NCI-H446 treated with DMSO at 0.1 percent for 48 hours (cell line): ENCODE data around the gene GRAP2.
"Not testable (repeated sequence)": the region's sequence is repeated elsewhere in the genome, so short reads cannot be mapped to it uniquely, and the experiment has no call there.

Source experiments
- DNase-seq: peaks from one replicate; lab custom pipeline; 2025; lab: John Stamatoyannopoulos, UW

The GRAP2 gene

GRCh38 chr22:39946126-39946502 is 45.2 kb downstream of the GRAP2 start:
- DNase-seq: no peak

DNA sequence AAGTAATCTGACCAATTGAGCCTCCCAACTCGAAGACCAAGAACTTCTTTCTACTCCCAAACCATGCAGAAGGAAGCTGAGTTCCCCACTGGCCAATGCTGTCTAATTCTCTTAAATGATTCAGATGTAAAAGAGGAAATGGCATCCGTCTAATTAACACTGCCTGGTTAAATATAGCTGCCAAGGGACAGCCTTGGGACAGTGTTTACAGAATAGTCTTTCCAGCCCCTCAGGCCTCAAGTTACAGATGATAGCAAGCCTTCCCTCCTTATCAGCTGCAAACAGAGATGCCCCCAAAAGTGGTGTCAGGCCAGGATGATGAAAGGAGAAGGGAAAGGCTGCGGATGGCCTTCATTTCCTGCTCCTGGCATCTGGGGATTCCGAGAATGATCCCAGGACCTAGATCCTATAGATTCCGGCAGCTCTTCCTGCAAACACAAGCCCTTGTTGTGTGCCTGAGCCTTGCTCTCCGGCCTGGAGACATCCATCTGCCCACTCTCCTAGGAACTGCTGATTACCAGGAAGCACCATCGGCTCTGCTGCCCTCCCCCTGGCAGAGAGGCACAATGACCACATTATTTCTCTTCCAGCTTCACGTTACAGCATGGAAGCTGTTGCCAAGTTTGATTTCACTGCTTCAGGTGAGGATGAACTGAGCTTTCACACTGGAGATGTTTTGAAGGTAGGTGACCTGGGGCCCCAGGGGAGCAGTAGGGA is 45.8 kb downstream of the GRAP2 start:
- no peak for DNase-seq

DNA sequence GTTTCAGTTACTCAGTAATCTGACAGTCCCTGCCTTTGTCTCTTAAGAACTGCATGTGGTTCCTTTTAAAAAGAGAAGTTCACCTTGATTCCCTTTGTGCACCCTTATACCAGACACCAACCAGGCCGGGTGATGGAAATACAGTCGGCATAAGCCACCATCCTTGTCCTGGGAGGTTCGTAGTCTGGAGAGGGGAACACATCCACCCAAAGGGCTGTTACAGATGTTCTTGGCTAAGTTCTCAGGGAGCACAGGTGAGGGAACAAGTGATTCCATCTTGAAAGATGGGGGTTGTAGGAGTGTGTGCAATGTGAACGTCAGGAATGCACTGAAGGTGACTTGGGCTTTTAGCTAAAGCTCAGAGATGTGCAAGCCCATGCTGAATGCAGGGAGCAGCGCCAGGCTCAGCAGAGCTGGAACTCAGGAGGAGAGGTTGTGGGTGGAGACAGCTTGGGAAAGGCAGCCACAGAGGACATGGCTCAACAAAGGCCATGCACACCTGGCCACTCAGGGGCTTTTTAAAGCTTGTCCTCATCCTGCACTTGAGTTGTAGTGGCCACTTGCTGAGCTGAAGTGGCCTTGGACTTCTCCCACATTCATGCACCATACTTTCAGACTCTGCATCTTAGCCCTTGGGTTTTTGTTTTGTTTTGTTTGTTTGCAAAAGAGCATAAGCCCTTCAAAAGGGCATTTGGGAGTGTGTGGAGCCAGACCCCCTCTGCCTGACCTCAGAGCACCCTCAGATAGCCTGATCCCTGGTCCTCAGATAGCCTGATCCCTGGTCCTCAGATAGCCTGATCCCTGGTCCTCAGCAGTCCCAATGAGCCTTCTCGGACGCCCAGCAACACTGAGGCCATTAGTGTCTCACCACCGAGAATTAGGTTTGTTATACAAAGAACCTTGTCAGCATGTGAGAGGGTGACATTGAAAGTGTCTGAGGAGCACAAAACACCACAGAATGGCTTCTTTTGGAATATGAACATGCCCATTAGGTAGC is 46.6 kb downstream of the GRAP2 start:
- no peak for DNase-seq

DNA sequence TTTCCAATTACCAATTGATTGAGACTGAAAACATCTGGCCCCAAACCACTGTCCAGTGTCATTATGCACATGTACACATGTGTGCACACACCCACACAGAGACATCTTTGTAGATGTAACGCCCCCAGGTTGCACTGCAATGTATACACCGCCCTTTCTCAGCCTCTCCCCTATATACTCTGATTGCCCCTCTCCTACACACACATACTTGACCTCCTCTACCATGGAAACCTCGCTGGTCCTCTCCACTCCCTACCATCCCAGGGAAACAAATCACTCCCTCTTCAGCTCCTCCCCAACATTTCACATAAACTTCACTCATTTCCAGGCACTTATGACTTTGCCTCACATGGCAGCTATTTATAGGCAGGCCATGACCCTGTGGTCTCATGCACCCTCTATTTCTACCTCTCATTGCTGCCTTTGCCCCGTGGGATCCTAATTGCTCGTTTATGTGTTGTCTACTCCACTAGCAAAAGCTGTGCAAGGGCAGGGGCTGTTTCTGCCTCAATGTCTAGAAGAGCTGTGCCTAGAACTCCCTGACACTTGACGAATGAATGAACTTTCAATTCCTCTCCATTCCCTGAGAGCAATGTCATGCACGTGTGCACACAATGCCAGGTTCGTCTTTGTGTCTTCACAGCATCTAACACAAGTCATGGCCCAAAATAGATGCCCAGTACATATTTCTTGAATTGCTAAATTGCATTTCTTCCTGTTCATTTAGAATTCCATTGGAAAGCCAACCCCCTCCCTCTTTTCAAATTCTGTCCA is 49.3 kb downstream of the GRAP2 start:
- no peak for DNase-seq

DNA sequence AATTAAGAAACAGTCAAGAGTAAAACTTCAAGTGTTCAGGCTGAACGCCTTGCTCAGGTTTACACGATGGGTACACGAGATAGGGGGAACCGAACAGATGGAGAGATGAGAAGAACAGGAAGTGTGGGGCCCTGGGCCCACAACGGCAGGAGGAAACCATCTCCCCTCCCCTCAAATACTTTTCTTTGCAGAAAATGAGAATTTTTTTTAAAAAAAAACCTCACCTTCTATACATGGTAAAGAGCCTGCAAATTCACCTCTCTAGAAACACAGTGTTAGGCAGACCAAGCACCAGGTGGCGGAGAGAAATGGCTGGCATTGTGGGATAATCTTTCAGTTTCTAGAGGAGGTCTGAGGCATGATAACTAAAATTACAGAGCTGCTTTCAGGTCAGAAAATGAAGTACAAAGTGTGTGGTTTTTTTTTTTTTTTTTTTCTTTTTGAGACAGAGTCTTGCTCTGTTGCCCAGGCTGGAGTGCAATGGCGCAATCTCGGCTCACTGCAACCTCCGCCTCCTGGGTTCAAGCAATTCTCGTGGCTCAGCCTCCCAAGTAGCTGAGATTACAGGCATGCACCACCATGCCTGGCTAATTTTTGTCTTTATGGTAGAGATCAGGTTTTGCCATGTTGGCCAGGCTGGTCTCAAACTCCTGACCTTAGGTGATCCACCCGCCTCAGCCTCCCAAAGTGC is 50.9 kb downstream of the GRAP2 start:
- not testable (repeated sequence) for DNase-seq

DNA sequence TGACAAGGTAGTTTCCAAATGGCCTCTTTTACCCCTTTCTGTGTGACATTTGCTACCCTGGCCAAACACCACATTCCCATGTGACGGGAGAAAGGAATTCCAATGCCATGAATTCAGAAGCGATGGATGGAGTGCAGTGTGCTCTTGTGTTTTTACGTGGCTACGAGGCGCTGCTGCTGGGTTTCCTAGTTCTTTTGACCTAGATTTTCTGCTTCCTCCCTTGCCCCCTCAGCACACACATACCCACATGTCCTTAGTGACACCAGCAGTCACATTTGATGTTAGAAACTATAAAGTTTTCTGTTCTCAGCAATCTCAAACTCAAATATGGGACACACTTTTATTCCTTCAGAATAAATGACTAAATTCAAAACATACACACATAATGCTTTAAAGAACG is 51.5 kb downstream of the GRAP2 start:
- no peak for DNase-seq

DNA sequence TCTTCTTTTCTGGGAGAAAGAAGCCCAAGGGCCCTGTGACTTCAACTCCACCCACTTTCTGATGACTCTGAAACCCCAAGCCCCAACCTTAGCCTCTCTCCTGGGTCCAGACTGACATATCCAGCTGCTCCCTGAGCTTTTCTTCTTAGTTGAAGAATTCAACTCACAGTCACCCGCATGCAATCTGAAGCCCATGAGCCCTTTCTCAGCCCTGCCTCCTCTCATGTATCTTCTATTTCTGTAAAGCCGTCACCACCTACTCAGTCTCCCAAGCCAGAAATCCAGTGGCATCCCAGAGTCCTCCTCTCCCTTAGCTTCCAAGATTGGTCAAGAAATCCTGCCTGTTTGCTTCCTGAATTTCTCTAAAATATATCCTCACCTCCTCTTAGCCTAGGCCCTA is 52.2 kb downstream of the GRAP2 start:
- no peak for DNase-seq

DNA sequence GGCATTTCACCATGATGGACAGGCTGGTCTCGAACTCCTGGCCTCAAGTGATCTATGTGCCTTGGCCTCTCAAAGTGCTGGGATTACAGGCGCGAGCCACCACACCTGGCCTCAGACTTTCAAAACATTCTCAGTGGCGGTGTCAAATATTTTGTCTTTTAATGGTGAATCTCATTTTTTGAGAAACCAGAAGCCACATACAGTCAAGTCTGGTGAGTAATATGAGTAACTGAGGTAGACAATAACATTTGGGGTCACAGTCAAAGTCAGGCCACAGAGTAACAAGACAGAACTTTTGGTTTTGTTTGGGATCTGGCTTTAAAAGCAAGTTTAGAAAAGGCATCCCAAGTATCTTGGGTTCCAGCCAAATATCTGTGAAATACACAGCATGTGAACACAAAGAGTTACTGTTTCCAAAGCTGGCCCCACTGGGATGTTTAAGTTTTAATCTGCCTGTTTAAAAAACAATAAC is 53.7 kb downstream of the GRAP2 start:
- DNase-seq: no peak

DNA sequence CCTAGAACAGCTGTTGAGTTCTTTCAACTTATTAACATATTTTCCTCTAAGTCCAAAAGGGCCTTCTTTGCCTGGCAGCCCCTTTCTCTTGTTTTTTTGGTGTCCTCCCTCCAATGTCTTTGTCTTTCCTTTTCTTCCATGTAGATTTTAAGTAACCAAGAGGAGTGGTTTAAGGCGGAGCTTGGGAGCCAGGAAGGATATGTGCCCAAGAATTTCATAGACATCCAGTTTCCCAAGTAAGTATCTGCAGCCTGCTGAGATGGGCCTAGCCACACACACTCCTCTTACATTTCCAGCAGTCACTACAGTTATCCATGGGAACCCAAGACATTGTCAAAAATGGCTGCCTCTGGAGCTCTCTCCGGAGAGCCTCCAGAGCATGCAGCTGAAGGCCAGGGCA is 54.8 kb downstream of the GRAP2 start:
- DNase-seq: no peak

DNA sequence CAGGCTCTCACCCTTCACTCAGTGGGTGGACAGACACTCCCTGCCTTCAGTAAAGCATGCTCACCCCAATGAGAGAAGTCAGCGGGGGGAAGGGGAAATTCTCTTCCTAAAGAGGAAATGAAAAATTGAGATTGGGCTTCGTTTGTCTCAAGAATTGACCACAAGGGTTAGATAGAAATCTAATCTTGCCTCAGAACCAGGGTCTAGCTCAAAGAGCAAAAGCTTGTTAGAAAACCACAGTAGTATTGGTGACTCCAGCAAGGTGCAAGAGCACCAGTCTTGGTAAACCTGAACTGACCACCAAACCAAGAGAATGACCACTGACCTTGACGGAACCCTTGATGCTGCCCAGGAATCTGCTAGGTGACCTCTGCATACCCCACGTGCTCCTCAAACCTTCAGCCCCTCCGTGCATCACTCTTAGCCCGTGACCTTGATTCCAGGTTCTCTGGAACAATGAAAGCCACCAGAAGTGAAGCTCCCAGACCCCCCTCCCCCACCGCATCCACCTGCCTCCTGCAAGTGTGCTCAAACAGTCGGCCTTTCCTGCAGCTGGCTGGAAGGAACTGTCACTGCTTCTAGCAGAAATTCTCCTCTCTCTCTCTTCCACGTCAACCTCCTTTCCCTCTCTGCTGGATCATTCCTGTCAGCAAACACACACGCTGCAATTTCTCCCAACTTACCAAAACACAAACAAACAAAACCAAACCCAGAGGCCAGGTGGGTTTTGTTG is 56.2 kb downstream of the GRAP2 start:
- no peak for DNase-seq

DNA sequence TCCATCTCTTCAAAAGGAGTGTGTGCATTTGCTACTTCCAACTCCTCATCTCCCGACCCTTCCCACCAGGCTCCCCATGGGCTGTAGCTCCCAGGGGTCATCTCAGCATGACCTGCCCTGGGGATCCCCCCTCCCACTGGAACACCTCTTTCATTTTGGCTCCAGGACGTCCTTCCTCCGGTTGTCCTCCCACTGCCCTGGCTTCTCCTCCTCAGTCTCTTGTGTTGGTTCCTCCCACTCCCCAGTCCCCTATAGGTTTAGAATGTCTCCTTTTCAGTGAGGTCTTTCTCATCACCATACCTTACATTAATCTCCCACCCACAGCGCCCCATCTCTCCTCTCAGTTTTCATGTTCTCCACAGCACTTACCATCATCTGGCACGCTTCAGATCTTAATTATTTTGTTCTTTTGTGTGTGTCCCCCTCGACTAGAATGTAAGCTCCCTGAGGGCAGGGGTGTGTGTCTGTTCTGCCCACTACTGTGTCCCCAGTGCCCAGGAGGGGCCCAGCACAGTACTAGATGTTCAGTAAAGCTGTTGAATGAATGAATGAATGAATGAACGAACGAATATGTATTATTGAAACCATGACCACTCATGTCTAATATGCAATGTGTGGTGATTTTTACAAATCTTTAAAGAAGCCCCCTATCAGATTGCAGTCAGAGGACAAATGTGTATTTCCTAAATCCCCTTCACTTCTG is 57.3 kb downstream of the GRAP2 start:
- no peak for DNase-seq

GRCh38 chr22:39958949-39959639 is 58.2 kb downstream of the GRAP2 start:
- DNase-seq: no peak

DNA sequence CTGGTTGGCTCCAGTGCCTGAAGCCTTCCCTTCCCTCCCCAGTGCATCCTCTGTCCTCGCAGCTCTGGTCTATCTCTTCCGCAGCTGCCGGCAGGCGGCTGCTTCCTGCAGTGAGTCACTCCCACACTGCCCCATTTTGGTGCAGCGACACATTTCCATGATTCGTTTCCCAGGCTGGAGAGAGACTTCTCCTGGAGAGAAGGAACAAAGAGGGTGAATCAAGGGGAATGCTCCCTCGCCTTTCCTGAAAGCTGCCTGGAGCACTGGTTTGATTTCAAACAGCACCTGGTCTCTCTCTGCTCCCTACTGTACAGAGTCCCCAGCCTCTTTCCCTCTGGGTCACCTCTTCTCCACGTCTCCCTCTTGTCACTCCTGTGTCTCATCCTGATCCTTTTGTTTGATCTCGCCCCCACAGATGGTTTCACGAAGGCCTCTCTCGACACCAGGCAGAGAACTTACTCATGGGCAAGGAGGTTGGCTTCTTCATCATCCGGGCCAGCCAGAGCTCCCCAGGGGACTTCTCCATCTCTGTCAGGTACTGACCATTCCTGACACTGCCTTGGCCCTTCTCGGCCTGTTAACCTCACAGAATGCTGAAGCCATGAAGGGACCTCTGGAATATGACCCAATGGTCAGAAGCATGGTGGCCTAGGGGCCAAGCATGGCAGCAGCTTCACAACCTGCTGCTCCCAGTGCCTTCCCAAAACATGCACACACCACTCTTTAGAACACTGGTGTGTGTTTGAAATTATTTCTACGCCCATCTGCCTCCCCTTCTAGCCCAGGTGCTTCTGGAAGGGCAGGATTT is 59.0 kb downstream of the GRAP2 start, which contains the start of gene TMA7B:
TMA7B (plus strand) TSS at position 758 of the 808 bp plus-strand sequence. CDS start 3,978 bp downstream, outside the sequence.
- no peak for DNase-seq

GRCh38 chr22:39960791-39961746 is 60.2 kb downstream of the GRAP2 start:
- DNase-seq: no peak

DNA sequence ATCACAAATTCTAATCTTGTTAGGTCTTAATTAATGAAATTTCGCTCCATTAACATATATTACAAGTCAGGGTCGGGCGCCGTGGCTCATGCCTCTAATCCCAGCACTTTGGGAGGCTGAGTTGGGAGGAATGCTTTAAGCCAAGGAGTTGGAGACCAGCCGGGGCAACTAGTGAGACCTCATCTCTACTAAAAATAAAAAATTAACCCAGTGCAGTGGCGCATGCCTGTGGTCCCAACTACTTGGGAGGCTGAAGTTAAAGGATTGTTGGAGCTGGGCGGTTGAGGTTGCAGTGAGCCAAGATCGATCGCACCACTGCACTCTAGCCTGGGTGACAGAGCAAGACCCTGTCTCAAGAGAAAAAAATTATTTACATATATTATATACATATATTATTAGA is 61.2 kb downstream of the GRAP2 start:
- DNase-seq: no peak

GRCh38 chr22:39965748-39966147 is 64.9 kb downstream of the GRAP2 start:
- no peak for DNase-seq

GRCh38 chr22:39966470-39966869 is 65.6 kb downstream of the GRAP2 start:
- no peak for DNase-seq
